GM04503 (cell line): ENCODE measurements around the gene COL25A1.
"Not testable (repeated sequence)": the region's sequence is repeated elsewhere in the genome, so short reads cannot be mapped to it uniquely, and the experiment has no call there.

Source experiments
- DNase-seq: peaks from one replicate; pipeline ENCODE4 v3.0.0-alpha.2; 2012; ENCODE audit warnings: low read depth

COL25A1 gene

DNA sequence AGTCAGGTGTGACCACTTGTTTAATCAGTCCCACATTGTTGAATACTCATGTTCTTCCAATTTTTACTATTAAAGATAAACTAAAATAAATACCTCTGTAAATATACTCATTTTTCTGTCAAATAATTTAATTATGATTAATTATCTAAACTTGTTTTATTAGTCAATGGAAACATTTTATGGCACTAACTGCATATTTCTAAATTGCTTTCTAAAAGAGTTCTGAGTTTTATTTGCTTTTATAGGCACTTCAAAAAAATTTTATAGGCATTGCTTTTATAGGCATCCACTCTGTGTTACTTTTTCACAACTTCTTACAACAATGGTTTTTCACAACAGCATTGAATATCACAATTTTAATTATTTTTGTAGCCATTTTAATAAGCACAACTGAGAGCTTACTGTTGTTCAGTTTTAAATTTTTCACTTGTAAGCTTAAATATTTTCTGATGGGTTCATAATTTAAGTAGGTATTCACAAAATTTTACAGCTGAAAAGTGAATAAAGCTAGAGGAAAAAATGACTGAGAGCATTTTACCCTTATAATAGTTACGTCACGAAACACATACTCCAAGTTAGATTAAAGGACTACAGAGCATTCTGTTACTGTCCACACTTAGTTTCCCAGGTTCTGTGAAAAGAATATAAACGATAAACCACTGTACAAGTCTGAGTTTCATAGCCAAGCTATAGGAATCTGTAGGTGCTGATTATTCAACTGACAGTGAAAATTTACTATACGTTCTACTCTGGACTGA lies 398.8 kb downstream of the COL25A1 start:
- no peak for DNase-seq

DNA sequence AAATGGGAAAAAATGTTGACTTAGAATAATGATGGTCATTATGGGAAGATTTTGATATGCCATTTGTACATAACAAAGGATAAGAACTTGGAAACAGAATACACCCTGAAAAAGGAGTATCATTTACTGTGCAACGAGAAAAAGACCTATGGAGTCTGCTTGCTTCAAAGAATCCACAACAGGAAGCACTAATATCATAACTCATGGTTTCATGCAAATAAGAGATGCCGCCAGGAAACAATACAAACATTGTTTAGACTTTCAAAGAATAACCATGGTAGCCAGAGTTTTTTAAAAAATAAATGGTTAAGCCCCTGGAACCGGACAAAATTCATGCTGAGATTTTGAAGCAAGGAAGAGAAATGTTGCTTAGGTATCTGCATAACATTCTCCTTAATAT lies 399.7 kb downstream of the COL25A1 start:
- no peak for DNase-seq

DNA sequence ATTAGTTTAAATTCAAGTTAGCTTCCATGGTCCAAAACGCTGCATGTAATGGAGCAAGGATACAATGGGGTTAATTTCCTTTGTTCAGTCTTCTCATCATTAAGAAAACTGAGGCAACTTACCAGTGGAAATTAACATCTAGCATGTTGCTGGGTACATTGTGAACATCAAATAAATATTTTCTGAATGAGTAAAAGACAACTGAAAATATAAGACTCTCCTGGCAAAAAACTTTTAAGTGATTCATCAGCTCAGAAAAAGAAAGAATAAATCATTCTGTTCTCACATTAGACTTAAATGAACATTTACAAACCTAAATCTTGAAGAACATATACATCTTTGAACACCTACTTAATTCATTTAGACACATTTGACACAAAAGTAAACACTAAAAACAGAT lies 401.2 kb downstream of the COL25A1 start:
- no peak for DNase-seq

DNA sequence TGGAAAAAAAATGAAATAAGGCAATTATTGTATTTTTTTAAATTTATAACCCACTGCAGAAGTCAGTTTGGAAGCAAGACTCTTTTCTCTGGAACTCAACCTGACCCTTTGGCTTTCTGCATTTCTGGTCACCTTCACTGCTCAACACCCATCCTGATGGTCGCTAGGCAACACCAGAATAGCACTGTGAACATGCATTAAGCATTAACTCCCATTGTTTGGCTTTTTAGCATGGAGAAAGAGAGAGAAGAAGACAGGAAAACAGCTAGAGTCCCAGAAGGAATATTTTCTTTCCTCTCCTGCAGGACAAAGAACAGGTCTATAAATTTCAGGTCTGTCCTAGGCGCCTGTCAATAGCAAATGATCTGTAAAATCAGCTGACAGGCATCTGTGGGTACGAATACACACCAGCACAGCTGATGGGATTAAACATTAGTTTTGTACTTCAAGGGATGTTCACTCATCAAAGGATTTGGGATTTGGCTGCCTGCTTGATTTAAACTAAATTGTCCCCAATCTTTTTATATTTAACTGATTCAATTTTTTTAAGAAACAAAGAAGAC lies 402.4 kb downstream of the COL25A1 start:
- no peak for DNase-seq

DNA sequence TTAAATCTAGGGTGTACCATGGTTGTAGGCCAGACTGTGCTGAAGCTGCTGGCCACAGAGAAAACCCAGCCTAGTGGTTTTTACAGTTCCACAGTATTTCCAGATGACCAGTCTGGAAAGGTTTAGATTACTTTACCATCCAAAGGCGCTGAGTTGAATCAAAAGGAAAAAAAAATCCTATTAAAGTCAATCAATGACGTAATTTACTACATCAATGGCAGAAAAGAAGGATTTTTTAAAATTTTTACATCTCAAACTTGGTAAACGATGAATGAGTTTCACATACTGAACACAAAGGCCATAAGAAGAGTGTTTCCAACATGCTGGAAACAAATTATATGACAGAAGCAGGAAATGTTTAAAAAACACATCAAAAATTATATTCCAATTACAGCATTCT lies 409.0 kb downstream of the COL25A1 start:
- no peak for DNase-seq

DNA sequence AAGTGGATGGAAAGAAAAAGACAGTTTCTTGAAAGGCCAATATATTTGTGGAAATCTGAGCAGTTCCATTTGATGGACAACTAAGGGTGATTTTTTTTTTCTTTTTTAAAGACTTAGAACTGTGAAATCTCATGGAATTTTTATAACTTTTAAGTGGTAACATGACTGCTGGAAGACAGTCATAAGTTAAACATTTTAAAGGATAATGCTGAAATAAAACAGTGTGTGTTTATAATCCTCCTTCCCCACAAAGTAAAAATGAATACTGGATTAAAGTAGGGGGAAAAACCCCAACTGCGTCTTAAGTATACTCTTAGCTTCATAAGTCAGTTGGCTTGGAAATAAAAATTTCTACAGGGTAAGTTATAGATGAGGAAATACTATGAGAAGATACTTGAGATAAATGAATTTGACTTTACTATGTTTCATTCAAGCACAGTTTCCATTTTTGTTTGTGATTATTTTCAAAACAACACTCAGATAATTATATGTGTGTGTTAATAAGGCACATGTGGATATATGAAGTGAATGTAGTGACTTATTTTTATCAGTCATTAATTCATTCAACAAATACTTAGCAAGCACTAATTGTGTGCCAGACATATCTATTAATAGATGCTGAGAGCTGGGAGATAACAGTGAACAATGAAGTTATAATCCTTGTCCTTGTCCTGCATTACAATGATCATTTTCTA lies 410.4 kb downstream of the COL25A1 start:
- no peak for DNase-seq

DNA sequence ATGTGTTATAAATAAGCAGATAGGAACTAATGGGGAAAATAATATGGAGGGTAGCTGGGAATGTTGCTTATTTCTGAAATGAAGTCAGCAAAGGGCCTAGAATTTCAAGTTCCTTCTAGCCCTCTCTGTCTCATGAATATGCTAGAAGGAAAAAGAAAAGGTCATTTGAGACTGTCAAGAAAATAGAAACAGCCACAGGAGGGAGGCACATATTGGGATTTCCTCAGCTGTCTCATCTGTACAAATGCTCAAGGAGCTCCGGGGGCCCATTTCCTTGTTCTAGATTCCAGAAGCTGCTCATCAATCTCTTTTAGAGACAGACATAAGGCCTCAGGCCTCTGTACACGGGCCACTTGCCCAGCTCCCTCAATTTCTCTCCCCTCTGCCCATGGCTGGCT lies 412.0 kb downstream of the COL25A1 start:
- DNase-seq: no peak

DNA sequence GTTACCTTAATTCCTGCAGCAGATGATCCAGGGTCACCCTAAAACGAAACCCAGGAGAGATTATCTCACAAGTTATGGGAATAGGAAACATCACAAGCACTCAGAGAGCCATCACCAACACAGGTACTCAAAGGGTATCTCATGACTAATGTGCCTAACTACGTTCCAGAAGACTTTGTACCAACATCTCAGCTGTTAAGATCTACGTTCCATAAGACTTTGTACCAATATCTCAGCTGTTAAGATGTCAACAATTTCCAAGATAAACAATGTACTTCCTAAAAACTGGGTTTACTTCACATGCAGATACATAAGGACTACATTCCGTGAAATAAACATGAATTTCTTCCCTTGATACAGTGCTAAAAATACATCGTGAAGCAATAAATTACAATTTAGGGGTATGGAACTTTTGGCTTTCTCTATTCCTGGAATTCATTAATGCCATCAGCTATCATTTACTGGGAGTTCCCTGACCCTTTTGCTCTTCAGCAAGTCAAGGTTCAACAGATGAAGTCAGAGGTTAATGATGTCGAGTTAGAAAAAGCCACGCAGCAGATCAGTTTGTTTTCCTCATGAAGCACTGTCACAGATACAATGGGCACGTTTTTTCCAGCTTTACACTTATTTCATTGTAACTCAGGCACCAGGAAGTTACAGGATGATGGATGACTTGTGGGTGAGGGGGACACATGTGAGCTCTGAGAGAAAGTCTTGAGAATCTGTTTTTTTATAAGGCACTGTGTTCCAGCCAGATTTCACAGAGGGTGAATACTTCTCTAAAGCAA lies 412.6 kb downstream of the COL25A1 start:
- DNase-seq: no peak

DNA sequence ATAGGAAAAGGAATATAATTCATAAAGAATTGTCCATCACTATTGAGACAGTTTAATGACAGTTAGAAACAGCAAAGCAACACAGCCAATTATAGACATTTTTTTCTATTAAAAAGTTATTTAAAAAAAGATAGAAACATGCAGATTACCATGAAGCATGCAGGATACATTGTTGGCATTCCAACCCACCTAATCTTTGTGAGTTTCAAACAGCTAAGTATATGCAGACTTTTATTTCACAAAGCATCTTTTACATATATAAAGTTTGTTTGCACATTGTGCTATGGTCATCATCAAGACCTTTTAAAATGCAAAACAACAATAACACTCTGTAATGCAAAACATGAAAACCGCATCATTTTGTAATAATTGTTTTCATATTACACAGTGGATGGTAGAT lies 413.7 kb downstream of the COL25A1 start:
- no peak for DNase-seq

DNA sequence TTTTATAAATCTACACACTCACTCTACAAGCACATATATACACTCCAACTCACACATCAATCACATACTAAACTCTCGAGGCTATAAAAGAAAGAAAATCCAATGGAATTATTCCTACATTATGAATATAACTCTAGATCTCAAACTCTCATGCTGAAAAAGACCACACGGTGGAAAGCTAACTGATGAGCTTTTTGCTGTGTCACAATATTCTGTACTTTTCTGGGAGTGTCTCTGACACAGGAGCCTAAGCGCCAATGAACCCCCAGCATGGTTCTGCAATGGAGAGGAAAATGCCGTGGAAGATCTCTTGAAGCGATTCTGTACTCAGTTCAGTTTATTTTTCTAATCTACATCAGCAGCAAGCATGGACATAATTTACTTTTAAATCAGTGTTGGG lies 415.4 kb downstream of the COL25A1 start:
- DNase-seq: no peak

DNA sequence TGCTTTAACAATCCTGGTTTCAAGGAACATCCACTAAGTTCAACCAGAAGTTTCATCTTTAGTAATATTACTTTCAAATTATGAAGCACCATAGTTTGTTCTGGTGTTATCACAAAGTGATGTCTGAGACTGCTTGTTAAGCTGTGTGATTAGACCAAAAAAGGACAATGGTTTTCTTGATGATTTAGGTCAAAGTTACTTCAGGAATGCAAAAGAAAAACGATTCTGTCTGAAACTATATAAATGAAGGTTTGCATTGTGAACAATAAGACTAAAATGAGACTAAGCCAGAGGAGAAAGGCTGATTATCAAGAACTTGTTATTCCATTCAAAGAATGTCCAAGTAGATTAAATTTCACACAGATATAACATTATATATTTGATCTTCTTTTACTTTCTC lies 417.2 kb downstream of the COL25A1 start:
- no peak for DNase-seq

DNA sequence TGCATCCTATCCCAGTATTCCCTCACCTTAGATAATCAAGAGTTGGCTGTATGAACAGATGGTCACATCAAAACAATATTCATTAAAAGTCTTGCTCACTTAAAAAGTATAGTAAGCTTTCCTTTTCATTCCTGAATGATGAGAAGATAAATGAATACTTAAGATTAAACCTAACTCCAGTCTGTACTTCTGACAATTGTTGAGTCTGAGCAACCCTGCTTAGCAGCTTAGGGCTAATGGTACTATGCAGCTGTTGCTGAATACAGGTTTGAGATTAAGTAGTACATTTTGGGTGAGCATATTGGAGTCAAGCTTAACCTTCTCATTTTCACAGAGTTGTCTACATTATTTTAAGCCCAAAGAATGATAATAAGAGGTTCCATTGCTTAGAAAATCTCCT lies 417.9 kb downstream of the COL25A1 start:
- no peak for DNase-seq

DNA sequence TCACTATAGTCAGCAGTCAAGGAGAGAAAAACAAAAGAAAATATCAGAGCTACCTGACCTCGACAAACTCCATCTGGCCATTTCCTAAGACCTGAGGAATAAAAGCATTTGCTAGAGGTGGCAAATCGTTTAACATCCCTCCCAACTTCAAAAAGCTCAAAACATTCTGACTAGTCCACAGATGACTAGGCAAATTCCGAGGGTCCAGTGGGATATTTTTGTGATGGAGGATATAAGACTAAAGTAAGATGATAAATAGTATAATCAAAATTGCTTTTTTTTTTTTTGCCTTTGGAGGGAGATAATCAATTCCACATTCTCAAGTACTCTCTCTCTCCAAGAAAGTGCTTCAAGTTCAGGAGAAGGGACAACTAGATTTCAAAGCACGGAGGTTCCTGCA lies 420.5 kb downstream of the COL25A1 start:
- no peak for DNase-seq

DNA sequence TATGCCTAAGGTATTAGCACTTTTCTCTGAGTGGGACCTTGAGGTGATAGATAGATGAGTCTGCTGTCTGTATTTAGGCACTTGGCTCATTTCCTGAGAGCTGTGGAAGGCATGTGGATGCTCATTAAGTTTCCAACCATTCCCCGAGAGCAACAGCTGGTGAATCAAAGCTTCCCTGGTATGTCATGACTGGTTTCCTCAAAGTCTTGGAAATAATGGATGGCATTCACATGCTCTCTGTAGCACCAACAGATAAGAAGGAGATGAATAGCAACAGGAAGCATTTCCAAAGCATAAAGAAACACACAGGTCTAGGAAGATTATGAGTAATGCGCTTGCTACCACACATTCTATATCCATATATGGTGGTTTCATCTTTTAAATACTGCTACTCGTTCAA lies 421.3 kb downstream of the COL25A1 start:
- DNase-seq: peak; percentile 42

DNA sequence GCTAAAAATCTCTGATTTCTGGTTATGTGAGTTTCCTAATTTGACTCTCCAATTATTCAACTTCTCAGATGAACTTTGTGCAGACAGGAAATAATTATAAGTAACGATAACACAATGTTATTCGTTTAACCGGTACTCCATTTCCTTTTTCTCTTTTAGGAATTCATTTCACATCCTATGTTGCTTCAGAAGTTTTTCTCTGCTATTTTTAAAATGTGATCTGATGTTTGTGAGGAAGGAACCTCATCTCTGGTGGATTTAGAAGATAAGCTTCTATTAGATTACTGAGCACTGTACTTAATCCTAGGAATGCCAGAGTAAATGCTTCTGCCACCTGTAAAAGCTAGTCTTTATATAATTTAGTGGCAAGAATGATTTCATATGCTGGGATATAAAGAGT lies 423.7 kb downstream of the COL25A1 start:
- no peak for DNase-seq

DNA sequence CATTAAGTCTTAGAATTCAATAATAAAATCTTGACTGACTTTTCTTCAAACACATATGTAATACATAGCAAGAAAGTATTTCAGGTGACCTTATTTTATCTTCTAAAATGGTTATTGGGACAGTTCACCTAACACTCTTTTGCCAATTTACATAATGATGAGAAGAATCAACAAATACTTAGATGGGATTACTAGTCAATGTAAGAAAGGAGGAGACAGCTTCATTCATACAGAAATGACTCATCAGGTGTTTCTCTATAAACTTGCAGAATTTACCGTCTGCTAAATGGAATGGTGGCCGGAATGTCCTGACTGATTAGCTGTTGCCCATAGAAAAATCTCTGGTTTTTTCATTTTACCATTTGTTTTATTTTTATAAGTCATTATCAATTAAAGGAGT lies 424.6 kb downstream of the COL25A1 start:
- DNase-seq: no peak

DNA sequence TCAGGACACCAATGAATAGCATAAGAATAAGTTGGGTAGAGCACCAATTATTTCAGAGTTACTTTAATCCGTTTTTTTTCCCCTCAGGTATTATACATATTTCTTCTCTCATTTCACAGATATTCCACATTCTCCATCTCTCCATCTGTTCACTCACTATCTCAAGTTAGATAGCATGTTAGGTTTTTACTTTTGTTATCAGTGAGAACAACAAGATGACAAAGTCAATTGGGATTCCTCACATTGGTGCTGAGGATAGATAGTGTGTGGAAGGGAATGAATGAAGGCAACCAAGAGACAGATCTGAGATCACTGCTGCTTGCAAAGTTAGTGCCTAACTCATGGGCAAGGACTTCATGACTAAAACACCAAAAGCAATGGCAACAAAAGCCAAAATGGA lies 427.7 kb downstream of the COL25A1 start:
- no peak for DNase-seq

DNA sequence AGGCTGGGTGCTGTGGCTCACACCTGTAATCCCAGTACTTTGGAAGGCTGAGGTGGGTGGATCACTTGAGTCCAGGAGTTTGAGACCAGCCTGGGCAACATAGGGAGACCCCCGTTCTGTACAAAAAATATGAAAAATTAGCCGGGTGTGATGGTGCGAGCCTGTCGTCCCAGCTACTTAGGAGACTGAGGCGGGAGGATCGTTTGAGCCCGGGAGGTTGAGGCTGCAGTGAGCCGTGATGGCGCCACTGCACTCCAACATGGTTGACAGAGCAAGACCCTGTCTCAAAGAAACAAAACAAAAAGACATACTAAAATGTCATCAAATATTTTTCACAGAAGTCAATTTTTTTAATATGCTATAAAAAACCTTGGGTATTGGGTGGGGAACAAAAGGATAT lies 432.5 kb downstream of the COL25A1 start:
- not testable (repeated sequence) for DNase-seq

DNA sequence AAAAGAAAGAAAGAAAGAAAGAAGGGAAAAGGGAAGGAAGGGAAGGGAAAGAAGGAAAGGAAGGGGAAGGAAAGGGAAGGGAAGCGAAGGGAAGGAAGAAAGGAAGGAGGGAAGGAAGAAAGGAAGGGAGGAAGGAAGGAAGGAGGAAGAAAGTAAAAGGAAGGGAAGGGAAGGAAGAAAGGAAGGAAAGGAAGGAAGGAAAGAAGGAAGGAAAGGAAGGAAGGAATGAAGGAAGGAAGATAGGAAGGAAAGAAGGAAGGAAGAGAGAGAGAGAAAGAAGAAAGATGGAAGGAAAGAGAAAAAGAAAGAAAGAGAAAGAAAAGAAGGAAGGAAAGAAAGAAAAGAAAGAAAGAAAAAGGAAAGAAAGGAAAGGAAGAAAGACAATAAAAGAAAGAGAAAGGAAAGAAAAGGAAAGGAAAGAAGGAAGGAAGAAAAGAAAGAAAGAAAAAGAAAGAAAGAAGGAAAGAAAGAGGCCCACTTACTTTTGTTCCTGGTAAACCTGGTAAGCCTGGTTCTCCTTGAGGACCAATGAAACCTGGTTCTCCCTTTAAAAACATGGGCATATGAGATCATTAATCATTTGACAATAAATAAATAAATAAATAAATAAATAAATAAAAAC lies 433.7 kb downstream of the COL25A1 start:
- no peak for DNase-seq

DNA sequence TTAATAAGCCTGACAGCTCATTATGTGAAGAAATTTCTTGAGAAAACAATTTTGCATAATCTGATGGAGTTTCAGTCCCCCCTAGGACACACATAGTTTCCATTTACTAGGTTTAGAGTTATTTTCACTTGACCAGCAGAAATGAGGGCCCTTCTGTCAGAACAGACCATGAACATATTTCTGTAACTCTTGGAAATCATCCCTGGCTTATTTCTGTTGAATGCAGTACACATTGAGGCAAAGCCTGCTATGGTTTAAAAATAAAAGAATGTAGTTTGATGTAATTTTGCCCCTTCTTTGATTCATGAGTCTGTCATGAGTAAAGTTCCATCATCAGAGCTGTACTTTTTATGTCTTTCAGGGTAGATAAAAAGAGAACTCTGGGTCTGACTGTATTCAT lies 435.0 kb downstream of the COL25A1 start:
- no peak for DNase-seq

DNA sequence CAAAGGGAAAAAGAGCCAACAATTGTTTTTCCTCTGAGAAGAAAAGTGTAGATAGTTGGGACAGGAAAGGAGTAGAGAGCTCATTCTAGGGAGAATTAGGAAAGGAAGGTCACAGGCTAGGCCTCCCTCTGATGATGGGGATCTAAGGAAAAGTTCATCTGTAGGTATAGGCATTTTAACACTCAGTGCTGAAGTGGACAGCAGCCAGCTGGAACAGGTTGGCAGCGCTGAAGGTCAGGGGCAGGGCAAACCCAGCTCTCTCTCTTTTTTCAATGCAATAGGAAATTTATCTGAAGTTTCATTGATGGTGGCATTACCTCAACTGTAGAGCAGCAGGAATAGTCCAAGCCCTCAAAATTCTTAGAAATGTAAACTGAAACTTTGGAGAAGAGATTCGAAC lies 441.1 kb downstream of the COL25A1 start:
- no peak for DNase-seq

DNA sequence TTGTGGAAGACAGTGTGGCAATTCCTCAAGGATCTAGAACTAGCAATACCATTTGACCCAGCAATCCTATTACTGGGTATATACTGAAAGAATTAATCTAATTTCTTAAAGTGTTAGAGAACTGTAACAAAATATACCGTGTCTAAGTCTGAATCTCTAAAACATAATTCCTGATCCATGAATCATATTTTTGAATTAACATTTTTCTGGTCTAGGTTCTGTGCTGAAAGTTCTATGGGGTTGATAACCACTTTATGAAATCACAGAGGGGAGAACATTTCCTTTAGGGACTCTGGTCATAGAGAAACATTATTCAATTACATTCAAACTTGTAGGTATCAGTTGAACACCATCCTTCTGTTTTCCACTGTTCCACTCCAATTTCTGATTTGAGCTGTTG lies 447.7 kb downstream of the COL25A1 start:
- DNase-seq: no peak
